ENCODE measurements around the gene MAPK14. TPM values are rescaled to one million over a fixed set of nuclear protein-coding genes. Genes with fewer than 3 reads are reported as not detected.

MAPK14 gene
- total RNA-seq, 2 experiments from 2014 or later: 40.7 TPM

DNA sequence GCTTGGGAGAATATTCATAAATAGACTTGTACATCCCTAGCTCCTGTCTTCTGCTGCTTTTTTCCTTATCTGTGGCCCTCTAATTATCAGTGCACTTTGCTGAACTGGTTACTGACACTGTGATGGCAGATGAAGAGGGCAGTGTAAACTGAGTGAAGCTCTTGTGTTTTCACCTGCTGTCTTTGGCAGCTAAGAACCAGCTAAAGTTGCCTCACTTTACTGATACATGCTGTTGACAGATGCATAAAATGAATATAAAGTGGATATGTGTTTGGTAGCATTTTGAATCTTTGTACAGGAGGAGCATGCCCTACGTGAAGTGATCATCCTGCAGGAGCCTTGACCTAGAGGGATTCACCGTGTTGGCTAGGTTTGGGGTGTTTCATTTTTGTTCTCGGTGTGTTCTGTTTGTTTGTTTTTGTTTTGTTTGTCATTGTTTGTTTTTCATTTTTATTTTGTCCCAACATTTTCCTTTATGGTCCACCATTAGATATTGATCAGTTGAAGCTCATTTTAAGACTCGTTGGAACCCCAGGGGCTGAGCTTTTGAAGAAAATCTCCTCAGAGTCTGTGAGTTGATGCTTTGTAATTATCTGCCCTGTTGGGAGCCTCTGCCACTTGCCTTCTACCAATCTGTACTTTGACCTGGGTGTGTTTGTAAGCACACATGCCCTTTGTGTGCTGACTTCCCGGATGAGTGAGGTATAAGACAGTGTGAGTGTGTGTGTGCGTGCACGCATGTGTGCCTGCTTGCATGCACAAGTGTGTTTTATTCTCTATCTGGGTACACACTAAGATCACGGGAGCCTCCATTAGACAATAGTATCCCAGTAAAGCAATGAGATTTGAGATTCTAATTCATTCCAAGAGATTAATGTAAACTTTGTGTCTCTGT, 68.1 kb downstream of the MAPK14 start:
- Mint-ChIP-seq H3K4me3 (no peak overlapping the region), H3K27me3 (no peaks in the 10 kb centered on the region), H3K9me3 (no peaks in the 10 kb centered on the region), H3K36me3 (peaks cover 13% of the 10 kb centered on the region), H3K4me1 (peaks cover 28% of the 10 kb centered on the region), H3K27ac (no peak overlapping the region)
- DNase-seq: no peak

DNA sequence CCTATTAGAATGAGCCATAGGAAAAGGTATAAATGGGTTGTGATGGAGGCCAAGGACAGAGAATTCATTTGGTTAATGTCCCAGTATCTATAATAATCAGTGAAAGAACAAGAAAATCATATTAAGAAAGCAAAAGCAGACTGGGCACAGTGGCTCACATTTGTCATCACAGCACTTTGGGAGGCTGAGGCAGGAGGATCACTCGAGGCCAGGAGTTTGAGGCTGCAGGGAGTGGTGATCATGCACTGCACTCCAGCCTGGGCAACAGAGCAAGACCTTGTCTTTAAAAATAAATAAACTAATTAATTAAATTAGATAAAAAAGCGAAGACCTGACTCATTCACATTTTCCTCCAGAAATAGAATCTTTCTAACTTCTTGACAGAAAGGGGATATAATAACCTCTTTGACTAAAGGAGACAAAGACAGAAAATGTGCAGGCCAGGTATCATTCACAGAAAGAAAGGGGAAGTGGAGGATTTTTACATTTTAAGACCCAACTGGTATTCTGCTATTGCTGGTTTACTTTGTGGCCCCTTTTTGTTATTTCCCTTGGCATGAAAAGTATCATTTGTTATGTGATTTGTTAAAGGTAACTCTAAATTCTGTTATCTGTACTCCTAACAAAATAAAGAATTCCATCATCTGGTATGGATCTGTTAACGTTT, 70.8 kb downstream of the MAPK14 start:
- no peaks in the 10 kb centered on the region for H3K9me3 Mint-ChIP-seq
- H3K27ac Mint-ChIP-seq: no peak overlapping the region
- DNase-seq: no peak
- H3K36me3 Mint-ChIP-seq: peaks cover 12% of the 10 kb centered on the region
- H3K4me1 Mint-ChIP-seq: peaks cover 36% of the 10 kb centered on the region
- no peaks in the 10 kb centered on the region for H3K27me3 Mint-ChIP-seq
- no peak overlapping the region for H3K4me3 Mint-ChIP-seq

DNA sequence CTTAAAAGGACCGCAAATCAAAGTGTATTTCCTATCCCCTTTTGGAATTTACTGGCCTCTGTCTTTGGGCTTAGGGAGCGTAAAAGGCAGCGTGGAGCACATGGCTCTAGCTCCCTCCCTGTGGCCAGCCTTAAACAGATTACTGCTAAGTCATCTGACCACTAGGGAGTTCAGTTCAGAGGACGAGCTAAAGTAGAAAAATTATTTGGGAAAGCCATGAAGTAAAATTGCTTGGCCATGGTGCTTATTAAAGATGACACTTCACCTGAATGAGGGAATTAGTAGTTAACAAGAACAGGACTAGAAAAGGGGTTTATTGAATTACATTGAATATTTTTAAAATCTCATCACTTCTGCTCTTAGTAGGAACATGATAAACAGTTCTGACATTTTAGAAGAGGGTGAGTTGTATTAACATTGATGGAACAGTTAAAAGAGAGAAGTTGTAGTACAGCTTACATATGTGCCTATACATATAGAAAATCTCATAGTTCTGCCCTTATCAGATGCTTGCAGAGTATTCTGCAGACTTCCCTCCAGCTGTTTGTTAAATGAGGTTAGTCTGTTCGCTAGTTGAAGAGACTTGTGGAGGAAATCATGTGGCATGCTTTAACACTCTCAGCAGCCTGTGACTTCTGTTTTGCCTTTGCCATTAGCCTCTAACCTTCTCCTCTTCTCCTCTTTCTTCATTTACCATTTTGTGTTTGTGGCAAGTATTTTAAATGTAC, 71.5 kb downstream of the MAPK14 start:
- H3K4me3 Mint-ChIP-seq: no peak overlapping the region
- no peaks in the 10 kb centered on the region for H3K9me3 Mint-ChIP-seq
- DNase-seq: no peak
- peaks cover 18% of the 10 kb centered on the region for H3K36me3 Mint-ChIP-seq
- peaks cover 36% of the 10 kb centered on the region for H3K4me1 Mint-ChIP-seq
- no peaks in the 10 kb centered on the region for H3K27me3 Mint-ChIP-seq
- H3K27ac Mint-ChIP-seq: peak overlapping the region; percentile 82

DNA sequence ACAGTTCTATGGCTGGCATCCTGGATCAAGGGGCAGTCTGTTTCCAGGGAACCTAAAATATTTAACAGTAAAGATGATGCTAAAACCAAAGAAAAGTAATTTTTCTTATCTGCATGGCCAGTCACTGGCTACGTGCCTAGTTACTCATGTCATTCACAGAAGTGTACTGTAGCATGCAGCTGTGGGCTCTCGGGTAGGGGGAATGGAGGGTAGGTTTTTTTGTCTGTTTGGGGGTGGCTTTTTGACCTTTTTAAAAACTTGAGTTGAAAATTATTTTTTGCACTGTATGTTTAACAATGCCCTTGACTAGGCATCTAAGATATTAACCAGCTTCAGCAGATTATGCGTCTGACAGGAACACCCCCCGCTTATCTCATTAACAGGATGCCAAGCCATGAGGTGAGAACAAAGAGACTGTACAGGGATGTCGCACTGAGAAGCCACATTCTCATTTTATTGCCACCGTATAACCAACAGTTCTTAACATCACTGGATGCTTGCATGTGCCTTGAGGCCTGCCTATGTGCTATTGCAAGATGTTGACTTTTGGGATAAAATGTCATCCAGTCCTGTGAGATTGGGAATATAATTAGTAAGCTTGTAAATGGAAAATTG, 72.4 kb downstream of the MAPK14 start:
- H3K27ac Mint-ChIP-seq: peak overlapping the region; percentile 82
- H3K4me1 Mint-ChIP-seq: peaks cover 32% of the 10 kb centered on the region
- no peak for DNase-seq
- H3K27me3 Mint-ChIP-seq: no peaks in the 10 kb centered on the region
- H3K36me3 Mint-ChIP-seq: peaks cover 18% of the 10 kb centered on the region
- H3K4me3 Mint-ChIP-seq: no peak overlapping the region
- H3K9me3 Mint-ChIP-seq: no peaks in the 10 kb centered on the region

DNA sequence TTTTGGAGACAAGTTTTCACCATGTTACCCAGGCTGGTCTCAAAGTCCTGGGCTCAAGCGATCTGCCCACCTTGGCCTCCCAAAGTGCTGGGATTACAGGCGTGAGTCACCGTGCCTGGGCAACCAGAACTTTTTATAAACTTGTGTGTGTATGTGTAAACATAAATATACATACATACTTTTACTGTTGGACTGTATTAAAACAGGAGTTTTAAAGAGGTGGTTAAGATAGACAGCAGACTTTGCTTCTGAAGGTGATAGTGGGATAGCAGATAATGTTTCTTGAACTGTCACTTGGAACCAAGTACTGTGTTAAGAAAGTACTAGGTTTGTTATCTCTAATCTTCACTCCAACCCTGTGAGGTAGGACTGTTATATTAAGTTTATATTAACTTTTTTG, 74.1 kb downstream of the MAPK14 start:
- Mint-ChIP-seq H3K27me3 (no peaks in the 10 kb centered on the region), H3K36me3 (peaks cover 16% of the 10 kb centered on the region), H3K4me3 (no peak overlapping the region), H3K27ac (no peak overlapping the region), H3K4me1 (peaks cover 27% of the 10 kb centered on the region), H3K9me3 (no peaks in the 10 kb centered on the region)
- DNase-seq: no peak

DNA sequence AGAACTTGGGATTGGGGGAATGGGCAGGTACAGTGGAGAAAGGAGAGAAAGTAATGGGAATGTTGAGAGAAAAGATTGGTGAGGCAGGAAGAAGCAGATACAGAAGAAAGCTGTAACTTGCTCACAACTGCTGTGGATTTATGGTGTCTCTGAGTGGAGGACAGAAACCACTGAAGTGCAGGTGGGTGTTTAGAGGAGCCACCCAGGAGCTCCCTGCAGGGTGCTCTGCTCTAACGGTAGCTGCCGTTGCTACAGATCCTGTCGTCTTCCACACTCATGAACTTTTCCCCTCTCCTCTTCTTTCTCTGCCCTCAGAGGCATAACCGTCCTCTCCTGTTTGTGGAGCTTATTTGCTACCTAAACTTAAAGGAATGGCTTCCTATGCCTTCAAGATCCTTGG, 75.2 kb downstream of the MAPK14 start:
- no peaks in the 10 kb centered on the region for H3K27me3 Mint-ChIP-seq
- peaks cover 34% of the 10 kb centered on the region for H3K4me1 Mint-ChIP-seq
- peaks cover 23% of the 10 kb centered on the region for H3K36me3 Mint-ChIP-seq
- peak overlapping the region; percentile 10 for H3K27ac Mint-ChIP-seq
- no peaks in the 10 kb centered on the region for H3K9me3 Mint-ChIP-seq
- no peak overlapping the region for H3K4me3 Mint-ChIP-seq
- DNase-seq: no peak

DNA sequence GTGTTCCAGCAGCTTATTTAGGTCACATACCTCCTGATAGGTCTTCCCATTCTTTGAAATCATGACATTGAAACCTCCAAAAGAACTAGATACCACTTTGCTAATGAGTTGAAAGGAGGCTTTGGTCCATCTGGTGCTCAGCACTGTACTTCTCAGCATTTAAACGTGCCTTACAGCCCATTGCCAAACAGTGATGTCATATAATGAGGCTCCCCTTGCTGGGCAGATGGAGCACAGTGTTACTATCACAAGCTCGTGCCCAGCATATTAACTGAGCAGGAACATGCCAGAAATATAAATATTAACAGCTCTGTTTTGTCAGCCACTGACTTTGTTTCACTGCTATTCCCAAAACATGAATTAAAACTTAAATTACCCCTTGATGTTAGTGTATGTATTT, 77.2 kb downstream of the MAPK14 start:
- no peaks in the 10 kb centered on the region for H3K9me3 Mint-ChIP-seq

DNA sequence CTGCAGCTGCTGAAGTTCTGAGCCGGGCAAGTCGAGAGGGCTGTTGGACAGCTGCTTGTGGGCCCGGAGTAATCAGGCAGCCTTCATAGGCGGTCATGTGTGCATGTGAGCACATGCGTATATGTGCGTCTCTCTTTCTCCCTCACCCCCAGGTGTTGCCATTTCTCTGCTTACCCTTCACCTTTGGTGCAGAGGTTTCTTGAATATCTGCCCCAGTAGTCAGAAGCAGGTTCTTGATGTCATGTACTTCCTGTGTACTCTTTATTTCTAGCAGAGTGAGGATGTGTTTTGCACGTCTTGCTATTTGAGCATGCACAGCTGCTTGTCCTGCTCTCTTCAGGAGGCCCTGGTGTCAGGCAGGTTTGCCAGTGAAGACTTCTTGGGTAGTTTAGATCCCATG, 81.5 kb downstream of the MAPK14 start:
- Mint-ChIP-seq H3K36me3 (peaks cover 35% of the 10 kb centered on the region), H3K4me3 (peak overlapping the region; percentile 1), H3K9me3 (no peaks in the 10 kb centered on the region), H3K27ac (peak overlapping the region; percentile 87), H3K4me1 (peaks cover 44% of the 10 kb centered on the region), H3K27me3 (no peaks in the 10 kb centered on the region)
- no peak for DNase-seq

More for the DNA sequence above, 77.2 kb downstream of the MAPK14 start:
- no peak overlapping the region for H3K27ac Mint-ChIP-seq
- H3K4me3 Mint-ChIP-seq: no peak overlapping the region
- no peak for DNase-seq
- peaks cover 41% of the 10 kb centered on the region for H3K4me1 Mint-ChIP-seq
- peaks cover 43% of the 10 kb centered on the region for H3K36me3 Mint-ChIP-seq
- no peaks in the 10 kb centered on the region for H3K27me3 Mint-ChIP-seq

DNA sequence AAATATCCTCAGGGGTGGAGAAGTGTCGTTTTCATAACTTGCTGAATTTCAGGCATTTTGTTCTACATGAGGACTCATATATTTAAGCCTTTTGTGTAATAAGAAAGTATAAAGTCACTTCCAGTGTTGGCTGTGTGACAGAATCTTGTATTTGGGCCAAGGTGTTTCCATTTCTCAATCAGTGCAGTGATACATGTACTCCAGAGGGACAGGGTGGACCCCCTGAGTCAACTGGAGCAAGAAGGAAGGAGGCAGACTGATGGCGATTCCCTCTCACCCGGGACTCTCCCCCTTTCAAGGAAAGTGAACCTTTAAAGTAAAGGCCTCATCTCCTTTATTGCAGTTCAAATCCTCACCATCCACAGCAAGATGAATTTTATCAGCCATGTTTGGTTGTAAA, 82.4 kb downstream of the MAPK14 start:
- Mint-ChIP-seq H3K4me3 (no peak overlapping the region), H3K4me1 (peaks cover 51% of the 10 kb centered on the region), H3K27ac (no peak overlapping the region), H3K27me3 (no peaks in the 10 kb centered on the region), H3K9me3 (no peaks in the 10 kb centered on the region), H3K36me3 (peaks cover 36% of the 10 kb centered on the region)
- no peak for DNase-seq

DNA sequence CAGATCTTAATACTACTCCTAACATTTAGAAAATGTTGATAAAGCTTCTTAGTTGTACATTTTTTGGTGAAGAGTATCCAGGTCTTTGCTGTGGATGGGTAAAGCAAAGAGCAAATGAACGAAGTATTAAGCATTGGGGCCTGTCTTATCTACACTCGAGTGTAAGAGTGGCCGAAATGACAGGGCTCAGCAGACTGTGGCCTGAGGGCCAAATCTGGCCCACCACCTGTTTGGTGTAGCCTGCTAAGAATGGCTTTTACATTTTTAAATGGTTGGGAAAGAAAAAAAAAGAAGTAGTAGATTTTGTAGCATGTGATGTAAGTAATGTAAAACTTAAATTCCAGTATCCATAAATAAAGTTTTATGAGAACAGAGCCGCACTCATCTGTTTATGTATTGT, 83.3 kb downstream of the MAPK14 start:
- Mint-ChIP-seq H3K9me3 (no peaks in the 10 kb centered on the region), H3K4me3 (no peak overlapping the region), H3K27ac (no peak overlapping the region), H3K4me1 (peaks cover 57% of the 10 kb centered on the region), H3K36me3 (peaks cover 36% of the 10 kb centered on the region), H3K27me3 (no peaks in the 10 kb centered on the region)
- no peak for DNase-seq

DNA sequence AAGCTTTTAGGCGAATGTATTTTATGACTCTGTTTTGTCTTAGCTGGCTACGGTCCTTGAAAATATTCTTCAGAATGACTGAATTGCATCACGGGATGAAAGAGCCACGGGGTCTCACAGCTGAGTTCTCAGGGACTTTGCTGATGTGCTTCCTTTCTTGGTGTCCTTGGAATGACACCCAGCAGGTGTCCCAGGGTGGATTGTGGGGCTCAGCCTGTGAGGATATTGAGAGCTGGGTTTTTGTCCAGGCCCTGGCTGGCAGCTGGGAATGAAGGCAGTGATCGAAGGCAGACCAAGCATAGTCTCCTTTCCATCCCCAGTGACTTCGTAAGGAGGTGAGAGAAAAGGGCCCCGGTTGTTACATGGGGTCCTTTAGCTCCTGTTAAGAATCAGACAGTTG, 83.9 kb downstream of the MAPK14 start:
- no peaks in the 10 kb centered on the region for H3K27me3 Mint-ChIP-seq
- no peak overlapping the region for H3K27ac Mint-ChIP-seq
- H3K4me1 Mint-ChIP-seq: peaks cover 63% of the 10 kb centered on the region
- peaks cover 36% of the 10 kb centered on the region for H3K36me3 Mint-ChIP-seq
- no peak for DNase-seq
- no peaks in the 10 kb centered on the region for H3K9me3 Mint-ChIP-seq
- no peak overlapping the region for H3K4me3 Mint-ChIP-seq

DNA sequence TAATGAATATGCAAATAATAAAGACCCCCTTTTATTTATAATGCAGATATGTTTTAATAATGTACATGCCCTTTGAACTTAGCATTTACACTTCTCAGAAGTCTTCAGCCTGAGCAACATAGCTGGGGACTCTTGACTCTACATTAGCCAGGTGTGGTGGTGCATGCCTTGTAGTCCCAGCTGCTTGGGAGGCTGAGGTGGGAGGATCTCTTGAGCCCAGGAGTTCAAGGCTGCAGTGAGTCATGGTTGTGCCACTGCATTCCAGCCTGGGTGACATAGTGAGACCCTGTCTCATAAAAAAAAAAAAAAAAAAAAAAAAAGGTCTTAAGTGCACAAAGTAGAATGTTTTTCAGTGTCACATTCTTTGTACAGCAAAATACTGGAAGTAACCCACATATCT, 85.4 kb downstream of the MAPK14 start:
- Mint-ChIP-seq H3K9me3 (no peaks in the 10 kb centered on the region), H3K4me3 (no peak overlapping the region), H3K4me1 (peaks cover 66% of the 10 kb centered on the region), H3K36me3 (peaks cover 36% of the 10 kb centered on the region), H3K27ac (no peak overlapping the region), H3K27me3 (no peaks in the 10 kb centered on the region)
- no peak for DNase-seq

DNA sequence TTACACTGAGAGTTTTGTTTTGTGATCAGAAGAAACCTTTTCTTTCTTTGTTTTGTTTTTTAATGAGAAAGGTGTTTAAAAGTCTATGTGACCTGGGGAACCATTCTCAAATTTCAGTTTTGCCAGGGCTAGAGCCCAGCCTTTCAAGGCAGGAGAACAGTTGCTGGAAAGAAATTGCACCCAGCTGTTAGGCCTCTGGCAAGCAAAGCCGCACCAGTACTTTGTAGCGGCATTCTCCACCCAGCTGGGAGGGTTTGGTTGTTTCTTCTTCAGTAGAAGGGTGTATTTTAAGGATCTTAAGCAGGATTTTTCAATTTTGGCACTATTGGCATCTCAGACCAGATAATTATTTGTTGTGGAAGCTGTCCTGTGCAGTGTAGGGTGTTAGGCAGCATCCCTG, 86.1 kb downstream of the MAPK14 start:
- DNase-seq: no peak
- H3K4me1 Mint-ChIP-seq: peaks cover 66% of the 10 kb centered on the region
- H3K4me3 Mint-ChIP-seq: no peak overlapping the region
- no peaks in the 10 kb centered on the region for H3K27me3 Mint-ChIP-seq
- no peaks in the 10 kb centered on the region for H3K9me3 Mint-ChIP-seq
- H3K36me3 Mint-ChIP-seq: peaks cover 36% of the 10 kb centered on the region
- no peak overlapping the region for H3K27ac Mint-ChIP-seq

DNA sequence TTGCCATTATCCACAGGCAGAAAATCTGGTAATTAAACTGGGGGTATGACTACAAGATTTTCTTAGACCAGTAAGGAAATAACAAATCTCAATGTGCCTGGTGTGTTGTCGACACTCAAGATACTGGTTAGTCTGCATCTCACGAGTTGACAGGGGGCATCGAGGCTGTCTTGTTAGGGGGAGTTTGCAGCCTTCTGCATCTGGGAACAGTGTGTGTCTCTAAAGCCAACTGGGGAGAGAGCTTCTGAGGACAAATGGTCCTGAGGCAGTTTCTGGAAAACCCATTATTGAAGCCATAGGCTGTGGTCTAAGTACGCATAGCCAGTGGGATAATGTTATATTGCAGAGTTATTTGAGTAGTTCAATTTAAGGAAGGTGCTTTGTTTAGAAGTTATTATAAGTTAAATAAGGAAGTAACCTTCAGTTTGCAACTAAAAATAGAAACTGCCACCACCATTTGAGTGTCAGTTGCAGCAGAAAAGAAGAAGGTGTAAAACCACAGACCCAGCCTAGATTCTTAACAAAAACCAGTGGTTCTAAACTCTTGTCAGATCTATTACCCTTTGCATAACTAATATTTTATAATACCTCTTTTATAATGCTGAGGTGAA, 87.3 kb downstream of the MAPK14 start:
- Mint-ChIP-seq H3K4me1 (peaks cover 66% of the 10 kb centered on the region), H3K27me3 (no peaks in the 10 kb centered on the region), H3K27ac (peak overlapping the region; percentile 87), H3K9me3 (peaks cover 3% of the 10 kb centered on the region), H3K36me3 (peaks cover 36% of the 10 kb centered on the region), H3K4me3 (peak overlapping the region; percentile 6)
- no peak for DNase-seq
